SH-SY5Y (cell line): Measurements from ENCODE around the gene NCK2.

Experiments used
- GATA2 ChIP-seq: IDR thresholded peaks from 2 replicates; pipeline ENCODE4 v1.6.1; 2011; ENCODE audit warnings: mild to moderate bottlenecking, low read depth, low read length
- GATA3 ChIP-seq: IDR thresholded peaks from 2 replicates; pipeline ENCODE4 v1.6.1; 2011; ENCODE audit warnings: low read depth, mild to moderate bottlenecking, low read length, moderate library complexity

GRCh38 chr2:105764059-105764458, 19.3 kb downstream of the NCK2 start:
- TF ChIP-seq GATA2 (no peak), GATA3 (no peak)
